OCI-LY1 (cell line): ENCODE measurements around the gene ROR2.

Source experiments
- CTCF ChIP-seq: fragments of 200-600 bp; sonication (generic), shearing (Covaris generic); IDR thresholded peaks from 2 replicates; pipeline ENCODE4 v1.5.1; 2017; ENCODE audit warnings: mild to moderate bottlenecking, antibody characterized with exemption, low read length, moderate library complexity, mixed read lengths
- EZH2 ChIP-seq: fragments of 200-600 bp; sonication (generic), shearing (Covaris generic); IDR thresholded peaks from 2 replicates; pipeline ENCODE4 v1.8.0; 2017; ENCODE audit warnings: borderline replicate concordance, mixed run types, mild to moderate bottlenecking, antibody characterized with exemption, low read length, moderate library complexity, mixed read lengths

DNA sequence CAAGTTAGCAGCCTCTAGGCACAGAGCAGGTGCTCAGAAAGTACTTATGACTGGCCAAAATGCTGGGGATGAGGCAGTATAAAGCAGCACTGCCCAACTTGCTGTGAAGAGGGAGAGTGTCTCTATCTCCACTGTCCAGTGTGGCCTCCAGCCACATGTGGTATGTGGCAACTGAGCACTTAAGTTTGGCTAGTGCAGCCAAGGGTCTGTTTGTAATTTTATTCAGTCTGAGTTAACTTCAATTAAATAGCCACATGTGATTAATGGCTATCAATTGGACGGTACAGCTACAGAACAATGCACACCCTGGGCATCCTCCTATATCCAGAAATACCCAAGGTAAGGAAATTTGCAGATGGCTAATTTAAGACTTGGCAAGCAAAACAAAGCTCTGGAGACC, 26.9 kb downstream of the ROR2 start:
- TF ChIP-seq CTCF (no peak), EZH2 (no peak)
